Psoas muscle (tissue), 8 donors: ENCODE measurements around the gene WNT7A. TPM values are rescaled to one million over a fixed set of nuclear protein-coding genes. Genes with fewer than 3 reads are reported as not detected.

ENCODE experiments used
- ATAC-seq, 4 donors: fragments of 200-7000 bp; cut with Tn5 transposase; one replicate each; pipeline ENCODE4 v1.9.1; 2020; ENCODE audit warnings: moderate library complexity in 3 of 4, mild to moderate bottlenecking in 2 of 4
- DNase-seq, 2 donors: peaks; one replicate each; pipeline ENCODE4 v3.0.0-alpha.2; 2020
- H3K27ac ChIP-seq: fragments of 200-600 bp; one replicate; pipeline ENCODE4 v1.8.0; 2022
- H3K27me3 ChIP-seq, 3 donors: fragments of 200-600 bp in 1 of 3; one replicate each; pipeline versions ENCODE4 v1.6.1 to v1.8.0; 2013 to 2022; ENCODE audit warnings: low read length in 2 of 3, mild to moderate bottlenecking in 2 of 3, moderate library complexity in 1 of 3; ENCODE audit not compliant: insufficient read depth in 3 of 3
- H3K36me3 ChIP-seq, 2 donors: fragments of 200-600 bp in 1 of 2; one replicate each; pipeline versions ENCODE4 v1.6.1 to v1.8.0; 2013 to 2022; ENCODE audit warnings: low read depth in 1 of 2, mild to moderate bottlenecking in 1 of 2, moderate library complexity in 1 of 2; ENCODE audit not compliant: insufficient read depth in 1 of 2
- H3K4me1 ChIP-seq: fragments of 200-600 bp; one replicate; pipeline ENCODE4 v1.8.0; 2022
- H3K4me3 ChIP-seq: fragments of 200-600 bp; one replicate; pipeline ENCODE4 v1.8.0; 2022; ENCODE audit warnings: mild to moderate bottlenecking
- H3K9me3 ChIP-seq: fragments of 200-600 bp; one replicate; pipeline ENCODE4 v1.8.0; 2022
- WGBS, 3 donors: extraction: QIAGEN DNeasy Blood & Tissue Kit; methylation state at CpG; one replicate each; pipeline versions ENCODE4 v1.1.6 to v1.1.7; 2013; 5-methylcytosine and 5-hydroxymethylcytosine counted together
- intact Hi-C, 2 donors: fragments of 100-400 bp; cut with DNase I; formaldehyde crosslinking; loops; one replicate each; pipeline versions ENCODE4 v1.11.0 to v1.14.2; 2022
- polyA plus RNA-seq, 3 donors: library from polyadenylated mRNA; stranded (reverse); fragments of 200-250 nt; gene quantifications; one replicate each; pipeline ENCODE4 v1.2.3, GENCODE V29; 2013
- total RNA-seq, 4 donors: library from RNA; stranded (reverse); fragmentation: NEBNext Ultra II Directional in 2 of 4; extraction: Animal tissue kit (Norgen Biotek cat#: 25700) in 2 of 4; gene quantifications; one replicate each; pipeline versions ENCODE4 v1.2.1 to v1.2.4, GENCODE V29; 2021 to 2023
- TF ChIP-seq, protein P1 (sequence below): fragments of 200-600 bp; IDR thresholded peaks from one replicate; pipeline ENCODE4 v1.8.0; 2022; ENCODE audit warnings: antibody characterized with exemption
- donor health status: healthy with polysubstance abuse.
- donor health status: DM: no; HTN: no; CAD: no; lungs with moderate emphysema.
- donor health status: Bipolar disorder and iron deficiency.
- donor health status: healthy.
- donor health status: DM: yes; HTN: yes; CAD: no.
- donor health status: DM: no; HTN: no; CAD: no.
- donor health status: DM: no; HTN: no; CAD: no.
- donor health status: DM: yes; HTN: yes; CAD: no.

The WNT7A gene
- total and polyA plus RNA-seq, 7 donors = 0.04 TPM; not detected in 6

DNA sequence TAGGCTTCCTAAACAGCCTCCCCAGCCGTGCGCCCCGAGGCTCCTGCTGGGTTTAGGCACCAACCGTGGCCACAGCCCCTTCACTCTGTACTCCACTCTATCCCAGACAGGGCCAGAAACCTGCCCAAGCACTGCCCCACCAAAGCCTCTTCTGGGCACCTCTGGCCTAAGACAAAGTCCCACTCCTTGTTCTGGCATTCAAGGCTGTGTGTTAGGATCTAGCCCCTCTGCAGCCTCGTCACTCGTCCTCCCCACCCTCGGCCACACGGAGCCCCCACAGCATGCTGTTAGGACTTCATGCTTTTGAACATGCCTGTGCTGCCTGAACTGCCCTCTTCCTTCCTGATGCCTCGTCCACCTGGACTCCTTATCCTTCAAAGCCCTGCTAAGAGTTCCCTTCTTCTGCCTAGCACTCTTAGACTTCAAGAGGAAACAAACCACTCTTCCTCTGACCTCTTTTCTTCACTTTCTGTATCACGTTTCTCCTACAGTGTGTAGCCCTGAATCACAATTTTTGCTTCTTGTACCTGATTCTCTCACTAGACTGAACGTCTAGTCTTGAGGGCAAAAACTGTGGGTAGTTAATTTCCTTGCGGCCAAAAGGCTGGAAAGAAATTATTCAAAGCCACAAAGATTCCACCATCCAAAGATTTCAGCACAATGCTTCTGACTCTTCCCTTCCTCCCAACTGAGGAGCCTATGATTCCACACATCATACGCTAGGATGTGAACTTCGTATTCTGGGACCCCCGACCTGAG lies 28.6 kb downstream of the WNT7A start:
- intact Hi-C loops = no loop called here
- Histone ChIP-seq H3K27ac (no peak overlapping the region), H3K9me3 (no peaks in the 10 kb centered on the region), H3K36me3 (no peaks in the 10 kb centered on the region), H3K4me3 (no peak overlapping the region), H3K27me3 (peaks cover 0 to 24% (median 10%) of the 10 kb centered on the region in 3 donors), H3K4me1 (no peaks in the 10 kb centered on the region)
- 70 to 76% (median 76%) methylated on average over 15 of the region's 15 CpGs for WGBS, 3 donors
- no peak for ATAC-seq
- TF ChIP-seq, protein P1, sequence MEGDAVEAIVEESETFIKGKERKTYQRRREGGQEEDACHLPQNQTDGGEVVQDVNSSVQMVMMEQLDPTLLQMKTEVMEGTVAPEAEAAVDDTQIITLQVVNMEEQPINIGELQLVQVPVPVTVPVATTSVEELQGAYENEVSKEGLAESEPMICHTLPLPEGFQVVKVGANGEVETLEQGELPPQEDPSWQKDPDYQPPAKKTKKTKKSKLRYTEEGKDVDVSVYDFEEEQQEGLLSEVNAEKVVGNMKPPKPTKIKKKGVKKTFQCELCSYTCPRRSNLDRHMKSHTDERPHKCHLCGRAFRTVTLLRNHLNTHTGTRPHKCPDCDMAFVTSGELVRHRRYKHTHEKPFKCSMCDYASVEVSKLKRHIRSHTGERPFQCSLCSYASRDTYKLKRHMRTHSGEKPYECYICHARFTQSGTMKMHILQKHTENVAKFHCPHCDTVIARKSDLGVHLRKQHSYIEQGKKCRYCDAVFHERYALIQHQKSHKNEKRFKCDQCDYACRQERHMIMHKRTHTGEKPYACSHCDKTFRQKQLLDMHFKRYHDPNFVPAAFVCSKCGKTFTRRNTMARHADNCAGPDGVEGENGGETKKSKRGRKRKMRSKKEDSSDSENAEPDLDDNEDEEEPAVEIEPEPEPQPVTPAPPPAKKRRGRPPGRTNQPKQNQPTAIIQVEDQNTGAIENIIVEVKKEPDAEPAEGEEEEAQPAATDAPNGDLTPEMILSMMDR = no peak
- no peak for DNase-seq

DNA sequence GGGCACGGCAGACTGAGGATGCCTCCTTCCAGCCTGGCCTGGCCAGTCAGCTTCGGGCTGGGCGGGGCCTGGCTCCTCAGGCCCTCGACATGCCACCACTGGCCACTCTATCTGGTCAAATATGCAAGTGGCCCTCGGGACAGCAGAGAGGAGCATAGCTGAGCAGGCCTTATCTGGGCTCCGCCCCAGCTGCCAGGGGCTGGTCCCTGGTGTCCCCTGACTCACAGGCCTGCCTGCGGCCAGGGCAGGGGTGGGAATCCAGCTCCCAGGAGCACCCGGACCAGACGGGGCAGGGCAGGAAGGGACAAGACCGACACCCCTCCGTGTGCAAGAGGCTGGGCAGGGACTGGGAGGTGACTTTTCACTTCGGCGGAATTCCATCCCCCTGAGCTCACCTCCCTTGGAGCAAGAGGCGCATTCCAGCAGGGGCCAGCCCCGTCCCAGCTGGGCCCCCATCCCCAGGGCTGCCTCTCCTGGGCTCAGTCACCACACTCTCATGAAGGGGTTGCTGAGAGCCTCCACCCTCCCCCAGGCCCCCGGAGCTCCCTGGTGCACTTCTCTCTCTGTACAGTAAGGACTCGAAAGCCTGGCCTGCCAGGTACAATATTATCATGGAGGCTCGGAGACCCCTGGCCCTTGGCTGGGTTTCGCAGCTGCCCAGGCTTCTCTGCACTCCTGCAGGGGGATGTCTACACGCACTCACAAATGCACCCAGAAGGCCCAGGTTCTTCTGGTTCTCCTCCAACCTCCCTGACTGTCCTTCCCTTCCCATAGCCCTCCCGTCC lies 29.5 kb downstream of the WNT7A start:
- no peaks in the 10 kb centered on the region for H3K9me3 ChIP-seq
- DNase-seq (no peak), ATAC-seq (no peak)
- intact Hi-C loops = no loop called here
- TF ChIP-seq, protein P1 = no peak
- no peaks in the 10 kb centered on the region for H3K4me1 ChIP-seq
- H3K4me3 ChIP-seq = no peak overlapping the region
- H3K27me3 ChIP-seq = peaks cover 0 to 23% (median 6%) of the 10 kb centered on the region in 3 donors
- no peak overlapping the region for H3K27ac ChIP-seq
- 50 to 60% (median 56%) methylated on average over 19 to 21 of the region's 21 CpGs for WGBS, 3 donors
- no peaks in the 10 kb centered on the region for H3K36me3 ChIP-seq

DNA sequence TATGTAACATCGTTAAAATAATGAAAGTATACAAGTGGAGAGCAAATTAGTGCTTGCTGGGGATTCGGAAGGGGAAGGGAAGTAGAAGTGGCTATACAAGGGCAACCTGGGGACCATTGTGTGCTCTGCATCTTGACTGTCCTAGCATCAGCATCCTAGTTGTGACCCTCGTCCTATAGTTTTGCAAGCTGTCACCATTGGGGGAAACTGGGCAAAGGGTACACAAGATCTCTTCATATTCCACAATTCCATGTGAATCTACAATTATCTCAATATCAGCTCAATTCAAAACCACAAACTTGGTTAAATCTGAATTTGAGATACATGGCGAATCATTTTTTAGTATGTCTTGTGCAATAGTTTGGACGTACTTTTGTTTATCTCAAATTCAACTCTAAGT lies 30.9 kb downstream of the WNT7A start:
- H3K9me3 ChIP-seq = no peaks in the 10 kb centered on the region
- DNase-seq = no peak
- no peaks in the 10 kb centered on the region for H3K4me1 ChIP-seq
- ATAC-seq = no peak
- H3K27me3 ChIP-seq = peaks cover 0 to 19% (median 3%) of the 10 kb centered on the region in 3 donors
- TF ChIP-seq, protein P1 = no peak
- WGBS, 3 donors = 72 to 80% (median 78%) methylated on average over 5 of the region's 5 CpGs
- H3K36me3 ChIP-seq = no peaks in the 10 kb centered on the region
- intact Hi-C loops = no loop called here
- no peak overlapping the region for H3K4me3 ChIP-seq
- H3K27ac ChIP-seq = no peak overlapping the region

DNA sequence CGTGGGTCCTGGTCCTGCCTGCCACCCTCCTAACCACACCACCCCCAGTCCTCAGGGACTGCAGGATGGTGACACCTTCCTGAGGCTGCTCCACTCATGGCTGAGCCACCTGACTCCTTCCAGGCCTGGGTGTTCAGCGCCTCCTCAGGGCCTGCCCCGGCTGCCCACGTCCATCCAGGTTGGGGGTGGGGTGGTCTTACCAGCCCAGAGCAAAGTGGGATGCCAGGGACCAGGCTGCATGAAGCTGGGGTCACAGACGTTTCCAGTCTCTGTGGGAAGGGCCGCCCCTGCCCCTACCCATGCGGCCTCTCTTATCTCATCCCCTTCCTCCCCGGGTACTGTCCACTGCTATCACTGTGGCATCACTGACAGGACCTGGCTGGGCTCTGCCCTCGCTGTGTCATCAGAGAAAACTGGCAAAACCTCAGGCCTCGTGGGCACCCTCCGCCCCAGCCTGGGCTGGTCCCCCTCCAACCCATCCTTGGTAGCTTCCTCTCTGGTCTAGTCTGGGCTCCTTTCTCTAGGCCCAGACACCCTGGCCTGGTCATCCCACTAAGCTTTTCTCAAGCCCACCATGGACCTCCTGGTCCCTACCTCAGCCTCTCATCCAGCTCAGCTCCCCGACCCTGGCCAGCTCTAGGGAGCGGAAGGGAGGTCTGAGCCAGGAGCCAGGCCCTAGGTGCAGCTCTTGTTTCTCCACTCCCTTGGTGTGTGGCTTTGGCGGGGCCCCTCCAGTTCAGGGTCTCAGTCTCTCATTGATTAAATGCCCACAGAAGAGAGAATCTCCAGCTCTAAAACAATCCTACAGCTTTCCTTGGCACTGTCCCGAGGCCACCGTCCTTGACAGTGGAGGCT lies 32.9 kb downstream of the WNT7A start:
- Histone ChIP-seq H3K27me3 (peaks cover 0 to 19% (median 3%) of the 10 kb centered on the region in 3 donors), H3K9me3 (no peaks in the 10 kb centered on the region), H3K36me3 (no peaks in the 10 kb centered on the region), H3K4me3 (no peak overlapping the region), H3K27ac (no peak overlapping the region), H3K4me1 (no peaks in the 10 kb centered on the region)
- 64 to 67% (median 67%) methylated on average over 14 to 16 of the region's 16 CpGs for WGBS, 3 donors
- intact Hi-C loops = no loop called here
- DNase-seq (no peak), ATAC-seq (no peak)
- TF ChIP-seq, protein P1 = no peak
